CMK (cell line): ENCODE measurements around the gene TRIP4.
"Not testable (repeated sequence)": the region's sequence is repeated elsewhere in the genome, so short reads cannot be mapped to it uniquely, and the experiment has no call there.

ENCODE experiments used
- DNase-seq: peaks from one replicate; pipeline ENCODE4 v3.0.0-alpha.2; 2010; ENCODE audit warnings: low read depth

Gene TRIP4

GRCh38 chr15:64381000-64381751 is 6.5 kb upstream of the TRIP4 start, which contains the start of gene PCLAF:
PCLAF (minus strand) TSS chr15:64381441; CDS start chr15:64381371, 70 bp downstream.
- peak; percentile 70 for DNase-seq

GRCh38 chr15:64383760-64384159 is 3.9 kb upstream of the TRIP4 start:
- no peak for DNase-seq

DNA sequence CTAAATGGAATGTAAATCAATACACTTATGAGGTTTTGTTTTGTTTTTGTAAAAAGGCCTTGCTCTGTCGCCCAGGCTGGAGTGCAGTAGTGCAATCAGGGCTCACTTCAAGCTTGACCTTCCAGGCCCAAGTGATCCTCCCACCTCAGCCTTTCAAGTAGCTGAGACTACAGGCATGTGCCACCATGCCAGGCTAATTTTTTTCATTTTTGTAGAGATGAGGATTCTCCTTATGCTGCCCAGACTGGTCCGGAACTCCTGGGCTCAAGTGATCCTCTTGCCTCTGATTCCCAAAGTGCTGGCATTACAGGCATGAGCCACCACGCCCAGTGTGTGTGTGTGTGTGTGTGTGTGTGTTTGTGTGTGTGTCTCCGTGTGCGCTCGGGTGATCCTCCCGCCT is 1.3 kb upstream of the TRIP4 start:
- DNase-seq: no peak

DNA sequence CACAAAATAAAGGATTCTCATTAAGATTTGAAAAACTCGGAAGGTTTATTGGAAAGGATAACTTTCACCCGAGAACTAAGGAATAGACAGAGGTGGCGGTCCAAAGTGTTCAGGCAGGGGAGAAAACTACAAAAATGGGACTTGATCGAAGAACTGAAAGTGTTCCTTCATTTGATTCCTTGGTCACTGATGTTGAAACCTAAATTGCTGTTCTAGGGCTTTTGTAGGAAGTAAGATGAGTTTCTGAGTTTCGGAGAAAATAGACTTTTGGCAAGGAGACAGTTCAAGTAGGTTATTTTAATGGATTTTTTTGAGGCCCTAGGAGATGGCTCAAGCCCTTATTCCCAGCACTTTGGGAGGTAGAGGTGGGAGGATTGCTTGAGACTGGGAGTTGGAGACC is 1.4 kb downstream of the TRIP4 start:
- no peak for DNase-seq

GRCh38 chr15:64392471-64392870 is 4.8 kb downstream of the TRIP4 start:
- not testable (repeated sequence) for DNase-seq

GRCh38 chr15:64396789-64397188 is 9.2 kb downstream of the TRIP4 start:
- no peak for DNase-seq

DNA sequence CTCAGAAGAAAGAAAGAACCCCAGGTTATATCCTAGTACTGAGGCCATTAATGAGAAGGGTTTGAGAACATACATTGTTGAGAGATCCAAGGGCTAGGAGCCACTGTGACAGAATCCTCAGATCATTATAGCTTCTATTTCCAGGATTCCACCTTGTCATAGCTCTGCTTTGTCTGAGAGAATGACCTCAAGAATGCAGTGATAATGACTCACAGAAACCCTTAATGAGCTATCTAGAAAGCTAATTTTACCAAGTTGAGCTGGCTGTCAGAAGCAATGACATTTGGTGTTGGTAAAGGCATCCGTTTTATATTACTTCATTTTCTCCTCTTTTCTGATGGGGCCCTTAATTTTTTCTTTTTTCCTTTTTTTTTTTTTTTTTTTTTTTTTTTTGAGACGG is 10.9 kb downstream of the TRIP4 start:
- DNase-seq: no peak

- no peak for DNase-seq
Measured at GRCh38 chr15:64400583-64400982, 12.9 kb downstream of the TRIP4 start.

GRCh38 chr15:64412216-64412615 is 24.6 kb downstream of the TRIP4 start:
- no peak for DNase-seq

- DNase-seq: no peak
Measured at GRCh38 chr15:64422697-64423096, 35.1 kb downstream of the TRIP4 start.

DNA sequence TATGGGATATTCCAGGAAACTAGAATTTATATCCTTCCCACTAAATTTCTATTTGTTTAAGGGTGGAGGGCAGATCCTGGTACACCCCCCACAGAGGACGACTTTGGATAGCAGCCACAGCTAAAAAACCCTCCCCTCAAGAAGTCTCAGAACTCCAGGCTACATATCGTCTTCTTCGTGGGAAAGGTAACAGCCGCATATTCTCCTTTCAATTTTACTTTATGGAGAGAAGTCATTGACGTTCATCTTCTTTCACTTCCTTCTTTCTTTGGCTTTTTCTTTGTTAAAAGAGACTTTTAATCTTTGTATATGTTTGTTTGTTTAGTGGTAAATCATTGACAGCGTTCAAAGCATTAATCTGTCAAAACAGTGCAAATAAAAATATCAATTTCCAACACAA is 36.3 kb downstream of the TRIP4 start:
- no peak for DNase-seq

GRCh38 chr15:64425221-64425620 is 37.6 kb downstream of the TRIP4 start:
- DNase-seq: no peak

DNA sequence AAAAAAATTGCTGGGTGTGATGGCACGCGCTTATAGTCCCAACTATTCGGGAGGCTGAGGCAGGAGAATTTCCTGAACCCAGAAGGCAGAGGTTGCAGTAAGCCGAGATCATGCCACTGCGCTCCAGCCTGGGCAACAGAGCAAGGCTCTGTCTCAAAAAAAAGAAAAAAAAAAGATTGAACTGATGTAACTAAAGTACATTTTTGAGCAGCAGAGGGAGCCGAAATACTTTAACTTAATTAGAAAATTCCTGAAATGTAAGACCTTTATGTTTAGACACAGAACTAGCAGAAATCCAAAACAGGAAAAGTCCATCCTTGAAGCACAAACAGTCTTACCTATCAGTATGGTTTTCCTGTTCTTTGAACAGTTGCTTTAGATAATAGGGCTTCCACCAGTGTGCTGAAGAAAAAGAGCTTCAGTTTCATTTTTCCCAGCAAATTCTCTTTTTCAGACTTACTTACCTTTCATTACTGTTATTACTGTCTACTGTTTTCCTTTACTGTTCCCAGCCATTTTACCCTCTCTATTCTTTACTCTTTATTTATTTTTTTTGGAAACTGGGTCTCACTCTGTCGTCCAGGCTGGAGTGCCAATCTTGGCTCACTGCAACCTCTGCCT is 39.3 kb downstream of the TRIP4 start:
- DNase-seq: no peak

DNA sequence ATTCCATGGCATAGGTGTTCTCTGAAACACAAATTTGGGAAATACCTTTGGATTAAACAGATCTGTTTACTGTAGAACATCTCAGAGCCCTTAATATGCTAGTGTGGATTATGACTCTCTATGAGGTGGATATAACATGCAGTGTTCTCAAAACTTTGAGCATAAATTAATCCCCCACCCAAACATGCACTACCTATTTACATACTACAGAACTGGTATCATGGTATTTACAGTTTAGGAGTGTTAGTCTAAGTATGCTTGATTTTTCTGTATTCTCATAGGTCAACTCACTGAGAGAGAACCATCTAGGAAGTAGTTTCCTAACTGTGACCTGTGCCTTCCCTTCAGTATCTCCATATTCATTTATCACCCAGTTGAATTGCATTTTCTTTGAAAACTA is 41.8 kb downstream of the TRIP4 start:
- no peak for DNase-seq

- peak; percentile 43 for DNase-seq
Measured at GRCh38 chr15:64430000-64430735, 42.5 kb downstream of the TRIP4 start.

DNA sequence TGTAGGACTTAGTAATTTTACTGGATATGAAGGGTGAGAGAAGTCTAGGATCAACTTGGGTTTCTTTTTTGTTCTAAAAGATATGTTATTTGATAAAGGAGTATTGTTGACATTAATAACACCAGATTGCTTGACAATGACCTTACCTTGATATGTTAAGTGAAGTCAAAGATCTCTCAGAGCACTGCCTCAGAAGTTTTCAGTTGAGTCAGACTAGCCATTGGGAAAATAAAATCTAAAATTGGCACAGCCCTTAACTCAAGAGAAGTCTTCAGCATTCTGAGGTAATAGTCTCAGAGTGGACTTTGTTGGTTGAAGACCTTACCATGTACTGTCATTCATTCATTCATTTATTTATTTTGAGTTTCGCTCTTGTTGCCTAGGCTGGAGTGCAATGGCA is 50.3 kb downstream of the TRIP4 start:
- DNase-seq: no peak

GRCh38 chr15:64438653-64439447 is 51.2 kb downstream of the TRIP4 start:
- DNase-seq: no peak

DNA sequence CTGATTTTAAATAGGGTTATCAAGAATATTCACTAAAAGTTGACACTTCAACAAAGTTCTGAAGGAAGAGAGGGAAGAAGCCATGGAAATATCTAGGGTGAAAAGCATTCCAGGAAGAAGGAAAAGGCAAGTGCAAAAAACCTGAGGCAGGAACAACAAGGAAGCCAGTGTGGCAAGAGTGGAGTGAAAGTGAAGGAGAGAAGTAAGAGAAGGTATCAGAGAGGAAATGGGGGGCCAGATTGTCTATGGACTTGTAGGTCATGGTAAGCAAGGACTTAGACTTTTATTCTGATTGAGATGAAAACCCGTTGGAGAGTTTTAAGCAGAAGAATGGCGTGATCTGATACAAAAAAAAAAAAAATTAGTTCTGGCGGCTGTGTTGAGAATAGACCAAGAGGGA is 54.2 kb downstream of the TRIP4 start:
- no peak for DNase-seq

DNA sequence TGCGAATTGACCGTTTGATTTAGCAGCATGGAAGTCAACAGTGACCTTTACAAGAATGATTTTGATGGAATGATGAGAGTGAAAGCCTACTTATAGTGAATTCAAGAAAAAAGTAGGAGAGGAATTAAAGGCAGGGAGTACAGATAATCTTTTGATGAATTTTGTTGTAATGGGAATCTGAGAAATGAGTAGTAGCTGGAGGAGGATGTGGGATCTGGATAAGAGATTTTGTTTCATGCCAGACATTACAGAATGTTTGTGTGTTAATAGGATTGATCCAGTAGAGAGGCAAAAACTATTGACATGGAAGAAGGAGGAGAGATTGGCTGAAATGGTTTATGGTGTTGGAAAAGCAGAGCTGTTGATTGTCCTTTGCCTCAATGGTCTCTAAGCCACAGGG is 55.4 kb downstream of the TRIP4 start:
- no peak for DNase-seq

- no peak for DNase-seq
Measured at GRCh38 chr15:64443747-64444621, 56.3 kb downstream of the TRIP4 start.

DNA sequence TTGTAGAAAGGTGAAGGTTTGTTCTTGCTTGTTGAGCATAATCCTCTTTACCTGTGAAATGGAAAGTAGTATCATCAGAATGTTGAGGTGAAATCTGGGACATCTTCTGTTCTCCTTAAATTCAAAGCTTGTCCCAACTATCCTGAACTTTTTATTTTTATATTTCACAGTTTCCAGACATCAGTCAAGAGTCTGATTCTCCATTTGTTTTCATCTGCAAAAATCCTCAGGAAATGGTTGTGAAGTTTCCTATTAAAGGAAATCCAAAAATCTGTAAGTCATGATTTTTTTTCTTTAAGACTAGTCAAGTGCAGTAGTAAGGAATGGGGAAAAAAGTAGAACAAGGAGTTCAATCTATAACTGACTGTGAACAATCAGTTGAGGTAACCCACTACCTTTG is 57.2 kb downstream of the TRIP4 start:
- no peak for DNase-seq
